ENCODE data around the gene PCSK6. TPM values are rescaled to one million over a fixed set of nuclear protein-coding genes. Genes with fewer than 3 reads are reported as not detected.

Gene PCSK6
- total RNA-seq, 4 donors from 2014 or later: 12.8 to 23.2 (median 18.4) TPM

GRCh38 chr15:101526442-101526841 lies 36.9 kb upstream of the PCSK6 start:
- ATAC-seq: no peak

GRCh38 chr15:101526021-101526420 lies 36.5 kb upstream of the PCSK6 start:
- TF ChIP-seq, protein P1, sequence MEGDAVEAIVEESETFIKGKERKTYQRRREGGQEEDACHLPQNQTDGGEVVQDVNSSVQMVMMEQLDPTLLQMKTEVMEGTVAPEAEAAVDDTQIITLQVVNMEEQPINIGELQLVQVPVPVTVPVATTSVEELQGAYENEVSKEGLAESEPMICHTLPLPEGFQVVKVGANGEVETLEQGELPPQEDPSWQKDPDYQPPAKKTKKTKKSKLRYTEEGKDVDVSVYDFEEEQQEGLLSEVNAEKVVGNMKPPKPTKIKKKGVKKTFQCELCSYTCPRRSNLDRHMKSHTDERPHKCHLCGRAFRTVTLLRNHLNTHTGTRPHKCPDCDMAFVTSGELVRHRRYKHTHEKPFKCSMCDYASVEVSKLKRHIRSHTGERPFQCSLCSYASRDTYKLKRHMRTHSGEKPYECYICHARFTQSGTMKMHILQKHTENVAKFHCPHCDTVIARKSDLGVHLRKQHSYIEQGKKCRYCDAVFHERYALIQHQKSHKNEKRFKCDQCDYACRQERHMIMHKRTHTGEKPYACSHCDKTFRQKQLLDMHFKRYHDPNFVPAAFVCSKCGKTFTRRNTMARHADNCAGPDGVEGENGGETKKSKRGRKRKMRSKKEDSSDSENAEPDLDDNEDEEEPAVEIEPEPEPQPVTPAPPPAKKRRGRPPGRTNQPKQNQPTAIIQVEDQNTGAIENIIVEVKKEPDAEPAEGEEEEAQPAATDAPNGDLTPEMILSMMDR (IDR thresholded peaks at IDR 0.05): no peak
- TF ChIP-seq POLR2AphosphoS5 (IDR thresholded peaks at IDR 0.05) (no peak), POLR2A (IDR thresholded peaks at IDR 0.05) (no peak), EP300 (IDR thresholded peaks at IDR 0.05) (no peak)
- no peak for ATAC-seq
- Histone ChIP-seq H3K36me3 (no peaks in the 10 kb centered on the region), H3K4me1 (peaks cover 0 to 25% (median 8%) of the 10 kb centered on the region in 3 donors), H3K27me3 (peaks cover under 1% of the 10 kb centered on the region), H3K27ac (no peak overlapping the region), H3K9me3 (no peaks in the 10 kb centered on the region), H3K4me3 (no peak overlapping the region)
- 76% methylated on average over 8 of the region's 8 CpGs; no CpG with 5 or more reads in 1 of the 2 donors for whole genome bisulfite sequencing, 2 donors (ENCODE audit: low coverage in 1 of 2)

More at GRCh38 chr15:101526442-101526841, 36.9 kb upstream of the PCSK6 start:
- no peak overlapping the region for H3K27ac ChIP-seq
- peaks cover 0 to 25% (median 8%) of the 10 kb centered on the region in 3 donors for H3K4me1 ChIP-seq
- WGBS, 2 donors (ENCODE audit: low coverage in 1 of 2): 71 to 86% methylated on average over 4 to 7 of the region's 13 CpGs
- H3K4me3 ChIP-seq: no peak overlapping the region
- no peaks in the 10 kb centered on the region for H3K27me3 ChIP-seq
- no peak for TF ChIP-seq POLR2A (IDR thresholded peaks at IDR 0.05)
- H3K9me3 ChIP-seq: no peaks in the 10 kb centered on the region
- no peaks in the 10 kb centered on the region for H3K36me3 ChIP-seq

- H3K27me3 ChIP-seq: peaks cover 8% of the 10 kb centered on the region
- no peak overlapping the region for H3K4me3 ChIP-seq
- ATAC-seq: no peak
- H3K36me3 ChIP-seq: no peaks in the 10 kb centered on the region
- TF ChIP-seq POLR2A (IDR thresholded peaks at IDR 0.05): no peak
- TF ChIP-seq EP300 (IDR thresholded peaks at IDR 0.05): no peak
- TF ChIP-seq POLR2AphosphoS5 (IDR thresholded peaks at IDR 0.05): no peak
- TF ChIP-seq, protein P1 (IDR thresholded peaks at IDR 0.05): no peak
- peaks cover 0 to 25% (median 8%) of the 10 kb centered on the region in 3 donors for H3K4me1 ChIP-seq
- no peak overlapping the region for H3K27ac ChIP-seq
- 79 to 88% methylated on average over 6 to 7 of the region's 10 CpGs for WGBS, 2 donors (ENCODE audit: low coverage in 1 of 2)
- no peaks in the 10 kb centered on the region for H3K9me3 ChIP-seq
Measured at GRCh38 chr15:101525087-101525669, 35.7 kb upstream of the PCSK6 start.

- no peak overlapping the region for H3K27ac ChIP-seq
- TF ChIP-seq, protein P1 (IDR thresholded peaks at IDR 0.05): no peak
- TF ChIP-seq POLR2AphosphoS5 (IDR thresholded peaks at IDR 0.05) (no peak), POLR2A (IDR thresholded peaks at IDR 0.05) (no peak), EP300 (IDR thresholded peaks at IDR 0.05) (no peak)
- WGBS, 2 donors (ENCODE audit: low coverage in 1 of 2): no CpG with 5 or more reads among the region's 8 CpGs
- H3K4me1 ChIP-seq: peaks cover 0 to 17% (median 7%) of the 10 kb centered on the region in 3 donors
- no peaks in the 10 kb centered on the region for H3K36me3 ChIP-seq
- H3K27me3 ChIP-seq: peaks cover 10% of the 10 kb centered on the region
- ATAC-seq: no peak
- H3K4me3 ChIP-seq: no peak overlapping the region
- H3K9me3 ChIP-seq: peaks cover 0 to under 1% (median 0%) of the 10 kb centered on the region in 3 donors
Measured at GRCh38 chr15:101523560-101523940, 34.0 kb upstream of the PCSK6 start.

DNA sequence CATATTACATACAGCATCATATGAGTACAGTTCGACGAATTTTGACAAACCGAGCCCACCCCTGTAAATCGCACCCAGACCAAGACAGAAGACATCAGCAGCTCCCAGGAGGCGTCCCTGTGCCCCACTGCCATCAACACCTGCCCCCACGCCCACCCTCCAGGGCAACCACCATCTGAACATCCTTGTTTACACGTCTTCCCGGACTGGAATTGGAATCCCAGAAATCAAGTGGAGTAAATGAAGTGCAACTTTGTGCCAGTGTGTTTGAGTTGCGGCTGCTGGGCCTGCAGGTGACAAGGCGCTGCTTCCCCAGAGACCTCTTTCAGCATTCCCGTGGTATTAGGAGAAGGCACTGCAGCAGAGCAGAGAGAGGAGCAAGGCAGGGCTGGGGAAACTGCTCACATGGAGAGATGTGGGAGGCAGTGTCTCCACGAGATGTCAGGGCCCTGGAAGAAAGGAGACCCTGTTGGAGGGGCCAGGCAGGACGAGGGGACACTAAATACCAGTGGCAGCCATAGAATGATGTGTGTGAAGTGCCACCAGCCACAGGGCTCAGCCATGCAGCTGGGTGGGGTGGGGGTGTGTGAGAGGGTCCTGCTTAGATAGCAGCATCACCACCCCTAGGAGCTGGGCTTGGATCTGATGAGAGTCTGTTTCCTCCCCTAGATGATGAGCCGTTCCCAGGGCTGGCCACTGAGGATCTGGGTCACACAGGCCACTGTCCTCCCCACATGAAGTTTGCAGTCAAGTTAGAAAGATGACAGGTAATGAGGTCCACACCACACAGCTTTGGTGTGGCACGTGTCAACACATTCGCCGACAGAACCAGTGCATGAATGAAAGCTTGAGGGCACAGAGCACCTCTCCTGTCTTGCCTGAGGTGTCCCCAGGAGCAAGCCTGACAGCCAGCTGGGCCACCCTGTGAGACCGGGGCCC lies 33.4 kb upstream of the PCSK6 start:
- TF ChIP-seq, protein P1 (IDR thresholded peaks at IDR 0.05): no peak
- Histone ChIP-seq H3K9me3 (peaks cover 0 to 7% (median 0%) of the 10 kb centered on the region in 3 donors), H3K36me3 (no peaks in the 10 kb centered on the region), H3K4me1 (peaks cover 0 to 11% (median 4%) of the 10 kb centered on the region in 3 donors), H3K27me3 (peaks cover 10% of the 10 kb centered on the region), H3K27ac (no peak overlapping the region), H3K4me3 (no peak overlapping the region)
- WGBS, 2 donors (ENCODE audit: low coverage in 1 of 2): 82 to 100% methylated on average over 1 to 9 of the region's 18 CpGs
- ATAC-seq: no peak

Measured in gastroesophageal sphincter (tissue), 4 donors.